Sigmoid colon (tissue), 7 donors: Measurements from ENCODE around the gene TMUB1. TPM values are rescaled to one million over a fixed set of nuclear protein-coding genes. Genes with fewer than 3 reads are reported as not detected.

ENCODE experiments used
- DNase-seq: peaks from one replicate; pipeline ENCODE4 v3.0.0-alpha.2; 2019
- H3K27ac ChIP-seq, 4 donors: fragments of 200-600 bp; sonication (generic); one replicate each; pipeline ENCODE4 v1.5.1; 2016 to 2019; ENCODE audit warnings: mild to moderate bottlenecking in 1 of 4
- H3K27me3 ChIP-seq, 3 donors: fragments of 200-600 bp; sonication (generic); one replicate each; pipeline ENCODE4 v1.5.1; 2019; ENCODE audit warnings: mild to moderate bottlenecking in 1 of 3
- H3K36me3 ChIP-seq, 4 donors: fragments of 200-600 bp; sonication (generic); one replicate each; pipeline ENCODE4 v1.5.1; 2016 to 2019
- H3K4me1 ChIP-seq, 4 donors: fragments of 200-600 bp; sonication (generic); one replicate each; pipeline ENCODE4 v1.5.1; 2017 to 2019
- H3K4me3 ChIP-seq, 4 donors: fragments of 200-600 bp; sonication (generic); one replicate each; pipeline ENCODE4 v1.5.1; 2017 to 2019; ENCODE audit warnings: mild to moderate bottlenecking in 2 of 4, moderate library complexity in 1 of 4
- H3K9me3 ChIP-seq, 4 donors: fragments of 200-600 bp in 3 of 4; sonication (generic) in 3 of 4; one replicate each; pipeline versions ENCODE4 v1.5.1 to v1.6.1; 2013 to 2019
- EP300 ChIP-seq, 4 donors: sonication (generic); formaldehyde crosslinking; IDR thresholded peaks; one replicate each; pipeline ENCODE4 v1.6.1; 2017; ENCODE audit warnings: antibody characterized with exemption in 4 of 4
- POLR2A ChIP-seq, 2 donors: fragments of 450-650 bp; IDR thresholded peaks; one replicate each; pipeline ENCODE4 v1.6.1; 2016; ENCODE audit warnings: antibody characterized with exemption in 2 of 2, mild to moderate bottlenecking in 2 of 2, moderate library complexity in 2 of 2
- POLR2AphosphoS5 ChIP-seq, 4 donors: sonication (generic); formaldehyde crosslinking; IDR thresholded peaks; one replicate each; pipeline ENCODE4 v1.6.1; 2017; ENCODE audit warnings: antibody characterized with exemption in 4 of 4
- WGBS, 2 donors: extraction: QIAGEN DNeasy Blood & Tissue Kit; methylation state at CpG; one replicate each; pipeline ENCODE4 v1.1.7; 2013; 5-methylcytosine and 5-hydroxymethylcytosine counted together
- intact Hi-C: fragments of 100-400 bp; cut with DNase I; formaldehyde crosslinking; loops from one replicate; pipeline ENCODE4 v1.15.1; 2023
- polyA plus RNA-seq, 3 donors: library from polyadenylated mRNA; stranded (reverse); fragments of 200-250 nt; gene quantifications; one replicate each; pipeline ENCODE4 v1.2.3, GENCODE V29; 2013
- total RNA-seq, 4 donors: library from RNA; depleted of rRNA; stranded (reverse); fragments of >200 nt; gene quantifications; one replicate each; pipeline ENCODE4 v1.1.0, GENCODE V29; 2016
- TF ChIP-seq, protein P1 (sequence below), 4 experiments: fragments of 450-650 bp in 3 of 4; fragments of 200-600 bp in 1 of 4; IDR thresholded peaks; one replicate each; pipeline ENCODE4 v1.5.1; 2016 to 2019; ENCODE audit warnings: antibody characterized with exemption in 4 of 4, mild to moderate bottlenecking in 3 of 4, moderate library complexity in 2 of 4
- donor health status: healthy with polysubstance abuse.
- donor health status: Bipolar disorder and iron deficiency.
- donor health status: healthy.

TMUB1 gene
- total and polyA plus RNA-seq, 7 donors = 33.4 to 74.6 (median 45.0) TPM

DNA sequence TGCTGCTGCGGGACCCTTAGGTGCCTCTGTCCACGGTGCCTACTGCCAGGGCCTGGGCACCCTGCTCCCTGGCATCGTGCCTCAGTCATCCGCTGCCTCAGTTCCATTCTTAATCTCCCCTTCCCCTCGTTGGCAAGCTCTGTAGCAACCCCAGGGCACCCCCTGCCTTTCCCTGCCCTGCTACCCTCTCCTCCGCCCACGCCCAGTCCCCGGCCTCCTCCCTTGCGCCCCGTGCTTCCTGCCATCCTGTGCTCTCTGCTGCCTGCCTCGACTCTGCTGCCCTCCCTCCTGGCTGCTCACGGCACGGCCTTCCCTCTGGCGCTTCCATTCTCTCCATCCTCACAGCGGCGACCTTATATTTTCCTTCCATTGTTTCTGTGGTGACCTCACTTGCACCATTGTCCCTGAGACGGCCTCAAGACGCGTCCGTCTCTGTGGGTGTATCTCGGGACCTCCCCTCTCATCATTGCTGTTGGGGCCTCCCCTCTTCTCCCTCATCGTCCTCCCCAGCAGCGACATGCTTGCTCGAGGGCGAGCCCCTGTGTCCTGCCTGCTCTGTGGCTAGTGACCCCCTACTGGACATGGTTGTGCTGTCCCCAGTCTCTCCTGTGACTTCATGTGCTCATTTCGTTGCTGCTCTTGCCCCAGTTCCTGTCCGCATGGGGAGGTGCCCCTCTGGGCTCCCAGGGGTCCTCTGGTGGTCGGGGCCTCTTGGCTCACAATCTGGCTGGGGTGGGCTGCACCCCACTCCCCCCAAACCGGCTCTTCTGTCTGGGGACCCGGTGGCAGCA, 38.3 kb upstream of the TMUB1 start:
- no peak overlapping the region for H3K27ac ChIP-seq
- H3K4me3 ChIP-seq = no peak overlapping the region
- TF ChIP-seq POLR2A (IDR thresholded peaks at IDR 0.05) (no peak), EP300 (IDR thresholded peaks at IDR 0.05) (no peak), POLR2AphosphoS5 (IDR thresholded peaks at IDR 0.05) (no peak)
- TF ChIP-seq, protein P1, sequence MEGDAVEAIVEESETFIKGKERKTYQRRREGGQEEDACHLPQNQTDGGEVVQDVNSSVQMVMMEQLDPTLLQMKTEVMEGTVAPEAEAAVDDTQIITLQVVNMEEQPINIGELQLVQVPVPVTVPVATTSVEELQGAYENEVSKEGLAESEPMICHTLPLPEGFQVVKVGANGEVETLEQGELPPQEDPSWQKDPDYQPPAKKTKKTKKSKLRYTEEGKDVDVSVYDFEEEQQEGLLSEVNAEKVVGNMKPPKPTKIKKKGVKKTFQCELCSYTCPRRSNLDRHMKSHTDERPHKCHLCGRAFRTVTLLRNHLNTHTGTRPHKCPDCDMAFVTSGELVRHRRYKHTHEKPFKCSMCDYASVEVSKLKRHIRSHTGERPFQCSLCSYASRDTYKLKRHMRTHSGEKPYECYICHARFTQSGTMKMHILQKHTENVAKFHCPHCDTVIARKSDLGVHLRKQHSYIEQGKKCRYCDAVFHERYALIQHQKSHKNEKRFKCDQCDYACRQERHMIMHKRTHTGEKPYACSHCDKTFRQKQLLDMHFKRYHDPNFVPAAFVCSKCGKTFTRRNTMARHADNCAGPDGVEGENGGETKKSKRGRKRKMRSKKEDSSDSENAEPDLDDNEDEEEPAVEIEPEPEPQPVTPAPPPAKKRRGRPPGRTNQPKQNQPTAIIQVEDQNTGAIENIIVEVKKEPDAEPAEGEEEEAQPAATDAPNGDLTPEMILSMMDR (IDR thresholded peaks at IDR 0.05) = no peak
- no peaks in the 10 kb centered on the region for H3K27me3 ChIP-seq
- no peaks in the 10 kb centered on the region for H3K9me3 ChIP-seq
- 87 to 88% methylated on average over 30 of the region's 30 CpGs for WGBS, 2 donors
- H3K4me1 ChIP-seq = peaks cover 0 to 23% (median 15%) of the 10 kb centered on the region in 4 donors
- peaks cover 21 to 72% (median 48%) of the 10 kb centered on the region in 4 donors for H3K36me3 ChIP-seq
- intact Hi-C loops = no loop called here
- no peak for DNase-seq

DNA sequence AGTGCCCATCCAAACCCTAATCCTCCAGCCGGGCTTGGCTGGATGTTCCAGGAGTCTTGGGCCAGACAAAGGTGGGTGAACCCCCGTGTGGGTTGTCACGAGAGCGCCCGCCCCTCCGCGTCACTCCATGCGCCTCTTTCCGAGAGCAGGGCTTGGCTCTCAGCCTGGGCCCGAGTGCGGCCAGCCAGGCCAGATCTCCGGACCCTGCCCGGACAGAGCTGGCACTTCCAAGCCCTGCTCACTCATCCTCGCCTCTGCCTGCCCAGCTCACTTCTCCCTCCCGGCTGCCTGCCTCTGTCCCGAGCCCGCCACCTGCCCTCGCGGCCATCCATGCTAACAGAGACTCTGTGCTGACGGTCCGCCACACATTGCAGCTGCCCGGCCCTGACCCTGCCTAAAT, 37.6 kb upstream of the TMUB1 start:
- no peak for DNase-seq
- Histone ChIP-seq H3K4me3 (no peak overlapping the region), H3K4me1 (peaks cover 0 to 21% (median 14%) of the 10 kb centered on the region in 4 donors), H3K36me3 (peaks cover 21 to 72% (median 48%) of the 10 kb centered on the region in 4 donors), H3K27ac (no peak overlapping the region), H3K9me3 (no peaks in the 10 kb centered on the region), H3K27me3 (no peaks in the 10 kb centered on the region)
- 92 to 93% methylated on average over 22 of the region's 22 CpGs for WGBS, 2 donors
- intact Hi-C loops = no loop called here
- TF ChIP-seq POLR2AphosphoS5 (IDR thresholded peaks at IDR 0.05) (no peak), POLR2A (IDR thresholded peaks at IDR 0.05) (no peak), EP300 (IDR thresholded peaks at IDR 0.05) (no peak)
- TF ChIP-seq, protein P1 (IDR thresholded peaks at IDR 0.05) = no peak

DNA sequence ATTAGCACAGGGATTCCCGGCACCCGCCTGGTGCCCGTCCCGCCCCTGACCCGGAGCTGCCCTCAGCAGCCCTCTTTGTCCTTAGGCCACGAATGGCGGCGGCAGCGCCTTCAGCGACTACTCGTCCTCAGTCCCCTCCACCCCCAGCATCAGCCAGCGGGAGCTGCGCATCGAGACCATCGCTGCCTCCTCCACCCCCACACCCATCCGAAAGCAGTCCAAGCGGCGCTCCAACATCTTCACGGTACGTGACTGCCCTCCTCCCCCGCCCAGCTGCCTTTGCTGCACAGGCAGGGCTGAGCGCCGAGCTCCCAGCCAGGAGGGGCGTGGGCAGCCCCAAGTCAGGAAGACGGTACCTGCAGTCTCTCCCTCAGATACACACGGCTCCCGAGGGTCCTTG, 36.6 kb upstream of the TMUB1 start:
- no peak overlapping the region for H3K4me3 ChIP-seq
- DNase-seq = no peak
- peaks cover 0 to 16% (median 10%) of the 10 kb centered on the region in 4 donors for H3K4me1 ChIP-seq
- H3K36me3 ChIP-seq = peaks cover 21 to 72% (median 48%) of the 10 kb centered on the region in 4 donors
- no peak overlapping the region for H3K27ac ChIP-seq
- TF ChIP-seq, protein P1 (IDR thresholded peaks at IDR 0.05) = no peak
- intact Hi-C loops = no loop called here
- WGBS, 2 donors = 92 to 94% methylated on average over 27 of the region's 27 CpGs
- no peaks in the 10 kb centered on the region for H3K27me3 ChIP-seq
- no peaks in the 10 kb centered on the region for H3K9me3 ChIP-seq

DNA sequence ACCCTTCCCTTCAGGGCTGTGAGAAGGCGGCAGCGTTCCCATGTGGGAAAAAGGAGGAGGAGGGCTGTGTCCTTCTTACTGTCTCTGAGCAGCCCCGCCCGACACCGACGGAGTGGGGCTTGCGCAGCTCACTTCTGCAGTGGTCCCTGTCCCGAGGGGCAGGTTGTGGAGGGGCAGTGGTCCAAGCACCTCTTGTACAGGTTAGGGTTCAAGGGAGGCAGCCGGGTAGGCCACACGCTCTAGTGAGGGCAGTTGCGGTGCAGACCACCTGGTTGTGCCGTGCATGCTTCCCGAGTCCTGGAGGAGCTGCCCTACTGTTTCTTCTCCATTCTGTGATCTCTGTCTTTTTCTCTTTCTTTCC, 35.7 kb upstream of the TMUB1 start:
- Histone ChIP-seq H3K27me3 (no peaks in the 10 kb centered on the region), H3K27ac (no peak overlapping the region), H3K36me3 (peaks cover 21 to 66% (median 45%) of the 10 kb centered on the region in 4 donors), H3K9me3 (no peaks in the 10 kb centered on the region), H3K4me1 (peaks cover 0 to 17% (median 16%) of the 10 kb centered on the region in 4 donors), H3K4me3 (no peak overlapping the region)
- WGBS, 2 donors = 92 to 97% methylated on average over 13 of the region's 13 CpGs
- DNase-seq = no peak
- TF ChIP-seq EP300 (IDR thresholded peaks at IDR 0.05) (no peak), POLR2A (IDR thresholded peaks at IDR 0.05) (no peak), POLR2AphosphoS5 (IDR thresholded peaks at IDR 0.05) (no peak)
- TF ChIP-seq, protein P1 (IDR thresholded peaks at IDR 0.05) = no peak
- intact Hi-C loops = no loop called here
